ENCODE results near the gene KCTD1.
"Not testable (repeated sequence)": the region's sequence is repeated elsewhere in the genome, so short reads cannot be mapped to it uniquely, and the experiment has no call there.

KCTD1 gene

GRCh38 chr18:26455639-26456038 lies 92.7 kb downstream of the KCTD1 start:
- DNase-seq = no peak

DNA sequence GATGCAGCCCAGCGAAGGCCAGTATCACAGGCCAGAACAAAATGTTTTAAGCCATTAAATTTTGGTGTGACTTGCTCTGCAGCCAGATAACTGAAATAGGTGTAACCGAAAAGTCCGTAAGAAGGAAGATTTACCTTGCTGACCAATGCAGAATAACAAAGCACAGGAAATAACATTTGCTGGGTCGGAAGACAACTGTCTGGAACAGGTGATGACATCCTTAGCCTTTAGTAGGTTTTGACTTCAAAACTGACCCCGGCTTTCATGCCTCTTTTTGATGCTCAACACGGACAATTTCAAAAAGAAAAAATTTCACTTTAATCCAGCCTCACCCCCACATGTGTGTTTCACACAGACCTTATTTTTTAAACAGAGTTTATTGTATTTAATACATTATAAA lies 93.7 kb downstream of the KCTD1 start:
- no peak for DNase-seq

GRCh38 chr18:26454192-26454591 lies 94.2 kb downstream of the KCTD1 start:
- no peak for DNase-seq

- DNase-seq = no peak
These were observed 94.9 kb downstream of the KCTD1 start for GRCh38 chr18:26453386-26453901.

- DNase-seq = no peak
These were observed 97.2 kb downstream of the KCTD1 start for GRCh38 chr18:26450989-26451682.

DNA sequence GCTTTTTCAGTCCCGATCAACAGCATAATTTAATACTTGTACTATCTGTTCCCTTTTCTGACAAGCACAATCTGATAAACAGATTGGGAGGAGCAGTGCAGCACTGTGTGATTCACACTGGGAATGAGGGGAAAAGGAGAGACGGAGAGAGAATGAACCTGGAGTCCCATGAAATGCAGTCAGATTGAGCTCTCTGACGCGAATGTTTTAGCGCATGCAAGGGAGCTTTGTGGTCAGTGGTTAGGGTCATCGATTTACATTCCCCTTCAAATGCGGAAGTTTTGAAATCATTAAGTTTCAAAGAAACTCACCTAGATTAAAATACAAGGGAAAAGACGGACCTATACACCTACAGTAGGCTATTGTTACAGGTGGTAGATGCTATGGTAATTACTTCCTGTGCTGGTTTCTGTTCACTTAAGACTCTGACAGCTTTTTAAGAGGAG lies 99.6 kb downstream of the KCTD1 start:
- no peak for DNase-seq

GRCh38 chr18:26443853-26444252 lies 104.5 kb downstream of the KCTD1 start:
- no peak for DNase-seq

GRCh38 chr18:26442126-26442525 lies 106.2 kb downstream of the KCTD1 start:
- DNase-seq = no peak

DNA sequence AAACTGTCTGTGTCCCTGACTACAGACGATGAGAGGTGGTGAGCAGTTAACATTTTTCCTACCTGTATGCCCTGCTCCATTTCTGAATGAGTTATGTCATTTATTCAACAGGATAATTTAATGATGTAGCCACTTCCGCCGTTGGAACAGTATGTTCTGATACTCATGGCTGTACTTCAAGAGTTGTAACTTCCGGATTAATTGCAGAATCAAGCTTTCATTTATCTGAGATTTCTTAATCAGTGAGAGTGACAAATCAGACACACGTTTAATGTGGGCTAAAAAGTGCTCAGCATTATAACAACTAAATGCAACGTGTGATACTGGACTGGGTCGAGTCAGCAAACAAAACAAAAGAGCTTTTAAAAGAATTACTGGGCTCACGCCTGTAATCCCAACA lies 107.7 kb downstream of the KCTD1 start:
- DNase-seq = no peak

- DNase-seq = no peak
These were observed 108.8 kb downstream of the KCTD1 start for GRCh38 chr18:26439537-26439936.

- DNase-seq = no peak
These were observed 109.4 kb downstream of the KCTD1 start for GRCh38 chr18:26438980-26439379.

GRCh38 chr18:26437634-26438033 lies 110.7 kb downstream of the KCTD1 start:
- DNase-seq = not testable (repeated sequence)

GRCh38 chr18:26436176-26437051 lies 111.9 kb downstream of the KCTD1 start:
- DNase-seq = no peak

GRCh38 chr18:26435415-26436095 lies 112.8 kb downstream of the KCTD1 start:
- no peak for DNase-seq

- no peak for DNase-seq
These were observed 113.5 kb downstream of the KCTD1 start for GRCh38 chr18:26434887-26435286.

- no peak for DNase-seq
These were observed 115.5 kb downstream of the KCTD1 start for GRCh38 chr18:26432651-26433424.

GRCh38 chr18:26429535-26430226 lies 118.7 kb downstream of the KCTD1 start:
- peak; percentile 9 for DNase-seq

- DNase-seq = no peak
These were observed 123.2 kb downstream of the KCTD1 start for GRCh38 chr18:26425148-26425531.

DNA sequence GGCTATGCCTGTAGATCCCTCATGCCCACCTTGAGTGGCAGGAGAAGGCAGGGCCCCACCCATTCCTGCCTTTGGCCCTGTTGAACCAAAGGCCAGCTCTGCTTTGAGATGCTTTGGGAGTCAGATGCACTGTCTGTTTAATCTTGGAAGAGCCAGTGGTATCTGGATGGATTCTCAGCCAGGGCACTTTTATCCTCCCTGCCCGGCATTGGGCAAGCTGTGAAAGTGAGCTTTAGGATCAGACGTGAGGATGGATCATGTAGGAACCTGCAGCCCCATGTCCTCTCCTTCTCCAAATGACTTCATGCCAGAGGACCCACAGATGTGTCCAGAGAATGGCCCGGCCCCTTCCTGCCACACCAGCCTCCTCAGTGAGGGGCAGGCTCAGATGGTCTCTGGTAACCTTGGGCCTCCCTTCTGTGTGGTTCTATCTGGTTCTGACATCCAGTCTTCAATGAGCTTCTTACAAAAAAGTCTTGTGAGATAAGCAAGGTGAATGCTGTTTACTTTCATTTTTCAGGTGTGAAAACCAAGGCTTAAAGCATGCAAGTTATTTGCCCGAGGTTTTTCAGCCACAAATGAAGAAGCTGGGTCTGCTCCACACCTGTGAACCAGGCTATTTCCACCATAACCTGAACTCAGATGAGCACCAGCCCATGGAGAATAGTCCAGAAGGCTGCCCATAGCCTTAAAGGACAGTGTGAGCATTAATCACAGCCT lies 123.8 kb downstream of the KCTD1 start:
- no peak for DNase-seq

DNA sequence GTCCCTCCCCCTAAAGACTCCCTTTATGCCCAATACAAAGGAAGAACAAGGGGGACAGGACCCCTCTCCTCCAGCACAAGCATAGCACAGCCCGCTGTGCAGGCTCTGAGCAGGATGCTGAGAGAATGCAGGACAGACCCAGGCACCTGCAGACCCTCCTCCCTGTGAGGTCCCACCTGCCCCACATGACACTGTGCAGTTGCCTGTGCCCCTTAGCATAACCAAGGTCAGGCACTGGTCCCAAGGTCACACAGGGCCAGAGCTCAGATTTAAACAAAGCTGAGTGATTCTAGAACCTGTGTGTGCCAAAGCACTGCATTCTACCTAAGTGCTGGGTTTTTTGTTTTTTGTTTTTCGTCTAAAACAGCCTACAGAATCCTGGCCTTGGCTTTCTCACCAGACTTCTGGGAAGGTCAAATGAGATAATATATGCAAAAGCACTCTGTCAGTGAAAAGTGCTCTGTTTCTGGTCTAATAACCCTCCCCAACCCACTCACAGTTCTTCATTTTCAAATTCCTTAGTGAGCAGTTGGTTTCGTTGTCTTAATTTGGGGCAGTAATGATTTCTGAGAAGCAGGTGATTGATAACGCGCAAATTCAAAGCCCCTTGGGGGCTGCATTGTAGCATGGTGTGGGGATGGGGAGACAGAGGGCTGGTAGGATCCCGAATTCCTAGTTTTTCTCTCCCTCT lies 125.7 kb downstream of the KCTD1 start:
- DNase-seq = no peak

- no peak for DNase-seq
These were observed 126.4 kb downstream of the KCTD1 start for GRCh38 chr18:26421931-26422330.
